RWPE2 (cell line): ENCODE results near the gene PIK3IP1.

Source experiments
- ATAC-seq: fragments of 200-7000 bp; cut with Tn5 transposase; 3 replicates; pipeline ENCODE4 v1.9.1; 2021; ENCODE audit warnings: low read depth
- DNase-seq: peaks from one replicate; pipeline ENCODE4 v3.0.0-alpha.2; 2020; ENCODE audit warnings: low spot score
- H3K27ac ChIP-seq: fragments of 450-650 bp; 2 replicates; pipeline ENCODE4 v1.5.1; 2017; ENCODE audit warnings: mild to moderate bottlenecking; ENCODE audit not compliant: poor library complexity, severe bottlenecking
- H3K27me3 ChIP-seq: fragments of 250-450 bp; sonication (Bioruptor Pico); 2 replicates; pipeline ENCODE4 v1.5.1; 2021; ENCODE audit warnings: mild to moderate bottlenecking, moderate library complexity; ENCODE audit not compliant: insufficient read depth, poor library complexity, severe bottlenecking
- H3K36me3 ChIP-seq: fragments of 250-450 bp; sonication (Bioruptor Pico); 2 replicates; pipeline ENCODE4 v1.5.1; 2020; ENCODE audit warnings: low read depth, mild to moderate bottlenecking, moderate library complexity
- H3K4me1 ChIP-seq: fragments of 250-450 bp; sonication (Bioruptor Pico); 2 replicates; pipeline ENCODE4 v1.5.1; 2021; ENCODE audit warnings: mild to moderate bottlenecking, moderate library complexity; ENCODE audit not compliant: insufficient read depth, poor library complexity, severe bottlenecking
- H3K4me3 ChIP-seq: fragments of 250-450 bp; sonication (Bioruptor Pico); 2 replicates; pipeline ENCODE4 v1.5.1; 2021; ENCODE audit warnings: mild to moderate bottlenecking, moderate library complexity; ENCODE audit not compliant: severe bottlenecking
- H3K9me3 ChIP-seq: fragments of 250-450 bp; sonication (Bioruptor Pico); 2 replicates; pipeline ENCODE4 v1.5.1; 2021; ENCODE audit warnings: mild to moderate bottlenecking, moderate library complexity; ENCODE audit not compliant: severe bottlenecking
- TF ChIP-seq, protein P1 (sequence below): fragments of 450-650 bp; IDR thresholded peaks from one replicate; pipeline ENCODE4 v1.5.1; 2017; ENCODE audit warnings: mild to moderate bottlenecking, moderate library complexity; ENCODE audit not compliant: poor library complexity, severe bottlenecking

PIK3IP1 gene

DNA sequence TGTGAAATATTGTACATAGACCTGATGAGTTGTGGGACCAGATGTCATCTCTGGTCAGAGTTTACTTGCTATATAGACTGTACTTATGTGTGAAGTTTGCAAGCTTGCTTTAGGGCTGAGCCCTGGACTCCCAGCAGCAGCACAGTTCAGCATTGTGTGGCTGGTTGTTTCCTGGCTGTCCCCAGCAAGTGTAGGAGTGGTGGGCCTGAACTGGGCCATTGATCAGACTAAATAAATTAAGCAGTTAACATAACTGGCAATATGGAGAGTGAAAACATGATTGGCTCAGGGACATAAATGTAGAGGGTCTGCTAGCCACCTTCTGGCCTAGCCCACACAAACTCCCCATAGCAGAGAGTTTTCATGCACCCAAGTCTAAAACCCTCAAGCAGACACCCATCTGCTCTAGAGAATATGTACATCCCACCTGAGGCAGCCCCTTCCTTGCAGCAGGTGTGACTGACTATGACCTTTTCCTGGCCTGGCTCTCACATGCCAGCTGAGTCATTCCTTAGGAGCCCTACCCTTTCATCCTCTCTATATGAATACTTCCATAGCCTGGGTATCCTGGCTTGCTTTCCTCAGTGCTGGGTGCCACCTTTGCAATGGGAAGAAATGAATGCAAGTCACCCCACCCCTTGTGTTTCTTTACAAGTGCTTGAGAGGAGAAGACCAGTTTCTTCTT, 12.3 kb downstream of the PIK3IP1 start:
- Histone ChIP-seq H3K27ac (no peak overlapping the region), H3K4me3 (no peak overlapping the region), H3K9me3 (no peaks in the 10 kb centered on the region), H3K27me3 (no peaks in the 10 kb centered on the region), H3K36me3 (peaks cover 40% of the 10 kb centered on the region), H3K4me1 (no peaks in the 10 kb centered on the region)
- ATAC-seq = peak; percentile 51
- TF ChIP-seq, protein P1, sequence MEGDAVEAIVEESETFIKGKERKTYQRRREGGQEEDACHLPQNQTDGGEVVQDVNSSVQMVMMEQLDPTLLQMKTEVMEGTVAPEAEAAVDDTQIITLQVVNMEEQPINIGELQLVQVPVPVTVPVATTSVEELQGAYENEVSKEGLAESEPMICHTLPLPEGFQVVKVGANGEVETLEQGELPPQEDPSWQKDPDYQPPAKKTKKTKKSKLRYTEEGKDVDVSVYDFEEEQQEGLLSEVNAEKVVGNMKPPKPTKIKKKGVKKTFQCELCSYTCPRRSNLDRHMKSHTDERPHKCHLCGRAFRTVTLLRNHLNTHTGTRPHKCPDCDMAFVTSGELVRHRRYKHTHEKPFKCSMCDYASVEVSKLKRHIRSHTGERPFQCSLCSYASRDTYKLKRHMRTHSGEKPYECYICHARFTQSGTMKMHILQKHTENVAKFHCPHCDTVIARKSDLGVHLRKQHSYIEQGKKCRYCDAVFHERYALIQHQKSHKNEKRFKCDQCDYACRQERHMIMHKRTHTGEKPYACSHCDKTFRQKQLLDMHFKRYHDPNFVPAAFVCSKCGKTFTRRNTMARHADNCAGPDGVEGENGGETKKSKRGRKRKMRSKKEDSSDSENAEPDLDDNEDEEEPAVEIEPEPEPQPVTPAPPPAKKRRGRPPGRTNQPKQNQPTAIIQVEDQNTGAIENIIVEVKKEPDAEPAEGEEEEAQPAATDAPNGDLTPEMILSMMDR = no peak
- no peak for DNase-seq

DNA sequence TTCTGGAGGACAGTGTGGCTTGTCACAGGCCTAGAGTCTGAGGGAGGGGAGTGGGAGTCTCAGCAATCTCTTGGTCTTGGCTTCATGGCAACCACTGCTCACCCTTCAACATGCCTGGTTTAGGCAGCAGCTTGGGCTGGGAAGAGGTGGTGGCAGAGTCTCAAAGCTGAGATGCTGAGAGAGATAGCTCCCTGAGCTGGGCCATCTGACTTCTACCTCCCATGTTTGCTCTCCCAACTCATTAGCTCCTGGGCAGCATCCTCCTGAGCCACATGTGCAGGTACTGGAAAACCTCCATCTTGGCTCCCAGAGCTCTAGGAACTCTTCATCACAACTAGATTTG, 13.0 kb downstream of the PIK3IP1 start:
- TF ChIP-seq, protein P1 = no peak
- H3K36me3 ChIP-seq = peaks cover 47% of the 10 kb centered on the region
- H3K27ac ChIP-seq = no peak overlapping the region
- no peak for ATAC-seq
- H3K27me3 ChIP-seq = no peaks in the 10 kb centered on the region
- H3K4me1 ChIP-seq = no peaks in the 10 kb centered on the region
- DNase-seq = no peak
- H3K9me3 ChIP-seq = no peaks in the 10 kb centered on the region
- H3K4me3 ChIP-seq = no peak overlapping the region

DNA sequence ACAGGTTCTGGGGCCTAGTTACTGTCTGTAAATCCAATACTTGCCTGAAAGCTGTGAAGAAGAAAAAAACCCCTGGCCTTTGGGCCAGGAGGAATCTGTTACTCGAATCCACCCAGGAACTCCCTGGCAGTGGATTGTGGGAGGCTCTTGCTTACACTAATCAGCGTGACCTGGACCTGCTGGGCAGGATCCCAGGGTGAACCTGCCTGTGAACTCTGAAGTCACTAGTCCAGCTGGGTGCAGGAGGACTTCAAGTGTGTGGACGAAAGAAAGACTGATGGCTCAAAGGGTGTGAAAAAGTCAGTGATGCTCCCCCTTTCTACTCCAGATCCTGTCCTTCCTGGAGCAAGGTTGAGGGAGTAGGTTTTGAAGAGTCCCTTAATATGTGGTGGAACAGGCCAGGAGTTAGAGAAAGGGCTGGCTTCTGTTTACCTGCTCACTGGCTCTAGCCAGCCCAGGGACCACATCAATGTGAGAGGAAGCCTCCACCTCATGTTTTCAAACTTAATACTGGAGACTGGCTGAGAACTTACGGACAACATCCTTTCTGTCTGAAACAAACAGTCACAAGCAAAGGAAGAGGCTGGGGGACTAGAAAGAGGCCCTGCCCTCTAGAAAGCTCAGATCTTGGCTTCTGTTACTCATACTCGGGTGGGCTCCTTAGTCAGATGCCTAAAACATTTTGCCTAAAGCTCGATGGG, 13.5 kb downstream of the PIK3IP1 start:
- ATAC-seq = no peak
- Histone ChIP-seq H3K36me3 (peaks cover 52% of the 10 kb centered on the region), H3K4me3 (no peak overlapping the region), H3K27me3 (no peaks in the 10 kb centered on the region), H3K9me3 (no peaks in the 10 kb centered on the region), H3K27ac (no peak overlapping the region), H3K4me1 (no peaks in the 10 kb centered on the region)
- TF ChIP-seq, protein P1 = no peak
- DNase-seq = no peak

DNA sequence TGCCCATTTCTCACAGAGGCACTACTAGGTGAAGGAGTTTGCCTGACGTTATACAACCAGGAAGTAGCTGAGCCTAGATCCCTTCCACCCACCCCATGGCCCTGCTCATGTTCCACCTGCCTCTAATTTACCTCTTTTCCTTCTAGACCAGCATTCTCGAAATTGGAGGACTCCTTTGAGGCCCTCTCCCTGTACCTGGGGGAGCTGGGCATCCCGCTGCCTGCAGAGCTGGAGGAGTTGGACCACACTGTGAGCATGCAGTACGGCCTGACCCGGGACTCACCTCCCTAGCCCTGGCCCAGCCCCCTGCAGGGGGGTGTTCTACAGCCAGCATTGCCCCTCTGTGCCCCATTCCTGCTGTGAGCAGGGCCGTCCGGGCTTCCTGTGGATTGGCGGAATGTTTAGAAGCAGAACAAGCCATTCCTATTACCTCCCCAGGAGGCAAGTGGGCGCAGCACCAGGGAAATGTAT, 14.1 kb downstream of the PIK3IP1 start:
- Histone ChIP-seq H3K4me3 (no peak overlapping the region), H3K36me3 (peaks cover 58% of the 10 kb centered on the region), H3K9me3 (no peaks in the 10 kb centered on the region), H3K27ac (no peak overlapping the region), H3K4me1 (no peaks in the 10 kb centered on the region), H3K27me3 (no peaks in the 10 kb centered on the region)
- DNase-seq = no peak
- TF ChIP-seq, protein P1 = no peak
- no peak for ATAC-seq

DNA sequence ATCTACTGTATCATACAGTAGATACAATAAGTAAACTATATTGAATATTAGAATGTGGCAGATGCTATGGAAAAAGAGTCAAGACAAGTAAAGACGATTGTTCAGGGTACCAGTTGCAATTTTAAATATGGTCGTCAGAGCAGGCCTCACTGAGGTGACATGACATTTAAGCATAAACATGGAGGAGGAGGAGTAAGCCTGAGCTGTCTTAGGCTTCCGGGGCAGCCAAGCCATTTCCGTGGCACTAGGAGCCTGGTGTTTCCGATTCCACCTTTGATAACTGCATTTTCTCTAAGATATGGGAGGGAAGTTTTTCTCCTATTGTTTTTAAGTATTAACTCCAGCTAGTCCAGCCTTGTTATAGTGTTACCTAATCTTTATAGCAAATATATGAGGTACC, 14.5 kb downstream of the PIK3IP1 start:
- ATAC-seq (no peak), DNase-seq (no peak)
- H3K27ac ChIP-seq = no peak overlapping the region
- no peaks in the 10 kb centered on the region for H3K27me3 ChIP-seq
- H3K4me3 ChIP-seq = no peak overlapping the region
- peaks cover 62% of the 10 kb centered on the region for H3K36me3 ChIP-seq
- TF ChIP-seq, protein P1 = no peak
- no peaks in the 10 kb centered on the region for H3K4me1 ChIP-seq
- no peaks in the 10 kb centered on the region for H3K9me3 ChIP-seq
